HUES48 (cell line): ENCODE results near the gene INTS11.
"Not testable (repeated sequence)": the region's sequence is repeated elsewhere in the genome, so short reads cannot be mapped to it uniquely, and the experiment has no call there.

ENCODE experiments used
- H3K27ac ChIP-seq: one replicate; pipeline ENCODE4 v1.7.0; 2013; ENCODE audit warnings: low read depth, low read length, inconsistent platforms
- H3K27me3 ChIP-seq: 2 replicates; pipeline ENCODE4 v1.6.1; 2013; ENCODE audit warnings: mild to moderate bottlenecking, low read length; ENCODE audit not compliant: control insufficient read depth, insufficient read depth
- H3K36me3 ChIP-seq: 2 replicates; pipeline ENCODE4 v1.6.1; 2013; ENCODE audit warnings: low read length; ENCODE audit not compliant: control insufficient read depth, insufficient read depth
- H3K4me1 ChIP-seq: 2 replicates; pipeline ENCODE4 v1.6.1; 2013; ENCODE audit warnings: mild to moderate bottlenecking, low read length; ENCODE audit not compliant: control insufficient read depth, insufficient read depth
- H3K4me3 ChIP-seq: 2 replicates; pipeline ENCODE4 v1.5.1; 2013; ENCODE audit warnings: mild to moderate bottlenecking, low read depth, low read length
- H3K9ac ChIP-seq: 2 replicates; pipeline ENCODE4 v1.6.1; 2013; ENCODE audit warnings: mild to moderate bottlenecking, low read depth, low read length, moderate library complexity
- H3K9me3 ChIP-seq: 2 replicates; pipeline ENCODE4 v1.6.1; 2013; ENCODE audit warnings: low read length; ENCODE audit not compliant: control insufficient read depth, insufficient read depth

INTS11 gene

GRCh38 chr1:1324524-1325287, at the start of gene INTS11, which contains the start of gene CPTP:
INTS11 (minus strand) TSS chr1:1324660; CDS start chr1:1324608, 52 bp downstream.
CPTP (plus strand) TSS chr1:1324802; CDS start chr1:1326911, 2,109 bp downstream.
- Histone ChIP-seq H3K36me3 (peaks cover 29% of the 10 kb centered on the region), H3K4me1 (no peaks in the 10 kb centered on the region), H3K27ac (peak within 1 kb of the TSS; percentile 61)

GRCh38 chr1:1373815-1374588, 49.5 kb upstream of the INTS11 start:
- H3K9me3 ChIP-seq = no peaks in the 10 kb centered on the region
- no peaks in the 10 kb centered on the region for H3K27me3 ChIP-seq
- H3K4me1 ChIP-seq = 0 out of 2 replicates have a peak, but pooled peaks cover 6% of the 10 kb centered on the region
- no peak overlapping the region for H3K27ac ChIP-seq
- peak overlapping the region; percentile 84 for H3K4me3 ChIP-seq
- peak overlapping the region; percentile 74; the same call in 1 of the 2 replicates for H3K9ac ChIP-seq
- H3K36me3 ChIP-seq = peaks cover 10% of the 10 kb centered on the region

More at GRCh38 chr1:1324524-1325287, at the start of gene INTS11, which contains the start of gene CPTP:
- no peaks in the 10 kb centered on the region for H3K9me3 ChIP-seq
- H3K4me3 ChIP-seq = peak within 1 kb of the TSS; percentile 95
- H3K9ac ChIP-seq = peak within 1 kb of the TSS; percentile 83
- no peaks in the 10 kb centered on the region for H3K27me3 ChIP-seq

- Histone ChIP-seq H3K4me3 (peak overlapping the region; percentile 14), H3K36me3 (peaks cover 10% of the 10 kb centered on the region), H3K27ac (no peak overlapping the region), H3K4me1 (0 out of 2 replicates have a peak, but pooled peaks cover 6% of the 10 kb centered on the region), H3K27me3 (no peaks in the 10 kb centered on the region), H3K9ac (no peak overlapping the region), H3K9me3 (no peaks in the 10 kb centered on the region)
These were observed 48.8 kb upstream of the INTS11 start for GRCh38 chr1:1373051-1373814.

- Histone ChIP-seq H3K27me3 (no peaks in the 10 kb centered on the region), H3K4me3 (no peak overlapping the region), H3K27ac (peak overlapping the region; percentile 21), H3K9ac (no peak overlapping the region; the same call in 1 of the 2 replicates), H3K9me3 (peaks cover 4% of the 10 kb centered on the region), H3K4me1 (0 out of 2 replicates have a peak, but pooled peaks cover 6% of the 10 kb centered on the region), H3K36me3 (peaks cover 10% of the 10 kb centered on the region)
These were observed 47.6 kb upstream of the INTS11 start for GRCh38 chr1:1371746-1372711.

GRCh38 chr1:1371364-1371745, 46.9 kb upstream of the INTS11 start:
- H3K9me3 ChIP-seq = peaks cover 11% of the 10 kb centered on the region
- peaks cover 10% of the 10 kb centered on the region for H3K36me3 ChIP-seq
- H3K27me3 ChIP-seq = no peaks in the 10 kb centered on the region
- H3K4me1 ChIP-seq = 0 out of 2 replicates have a peak, but pooled peaks cover 6% of the 10 kb centered on the region
- no peak overlapping the region for H3K27ac ChIP-seq
- no peak overlapping the region for H3K4me3 ChIP-seq
- H3K9ac ChIP-seq = no peak overlapping the region

- no peaks in the 10 kb centered on the region for H3K27me3 ChIP-seq
- H3K36me3 ChIP-seq = peaks cover 10% of the 10 kb centered on the region
- 0 out of 2 replicates have a peak, but pooled peaks cover 6% of the 10 kb centered on the region for H3K4me1 ChIP-seq
- peaks cover 16% of the 10 kb centered on the region for H3K9me3 ChIP-seq
- H3K27ac ChIP-seq = no peak overlapping the region
- H3K9ac ChIP-seq = no peak overlapping the region
- no peak overlapping the region for H3K4me3 ChIP-seq
These were observed 46.4 kb upstream of the INTS11 start for GRCh38 chr1:1370771-1371300.

GRCh38 chr1:1370094-1370493, 45.6 kb upstream of the INTS11 start:
- H3K27me3 ChIP-seq, H3K4me1 ChIP-seq, H3K9ac ChIP-seq, H3K4me3 ChIP-seq, H3K36me3 ChIP-seq, H3K27ac ChIP-seq: not testable (repeated sequence)
- peaks cover 18% of the 10 kb centered on the region for H3K9me3 ChIP-seq

- Histone ChIP-seq H3K9ac (no peak overlapping the region), H3K4me1 (no peaks in the 10 kb centered on the region), H3K27me3 (no peaks in the 10 kb centered on the region), H3K9me3 (peaks cover 18% of the 10 kb centered on the region), H3K4me3 (no peak overlapping the region), H3K27ac (no peak overlapping the region), H3K36me3 (no peaks in the 10 kb centered on the region)
These were observed 42.9 kb upstream of the INTS11 start for GRCh38 chr1:1367315-1367714.

- peaks cover 18% of the 10 kb centered on the region for H3K9me3 ChIP-seq
These were observed 42.2 kb upstream of the INTS11 start for GRCh38 chr1:1366699-1367066.

More at GRCh38 chr1:1366699-1367066, 42.2 kb upstream of the INTS11 start:
- no peaks in the 10 kb centered on the region for H3K27me3 ChIP-seq
- H3K36me3 ChIP-seq = no peaks in the 10 kb centered on the region
- no peak overlapping the region for H3K9ac ChIP-seq
- no peaks in the 10 kb centered on the region for H3K4me1 ChIP-seq
- no peak overlapping the region for H3K27ac ChIP-seq
- H3K4me3 ChIP-seq = no peak overlapping the region
